Astrocyte (in vitro differentiated cells and primary cell): Measurements from ENCODE around the gene LGR6.

Source experiments
- CTCF ChIP-seq: IDR thresholded peaks from 2 replicates; pipeline ENCODE4 v1.5.1; 2011; ENCODE audit warnings: low read depth, mild to moderate bottlenecking, inconsistent platforms, low read length, moderate library complexity; ENCODE audit not compliant: insufficient read depth
- EZH2 ChIP-seq: IDR thresholded peaks from 2 replicates; pipeline ENCODE4 v1.6.1; 2012; ENCODE audit warnings: mild to moderate bottlenecking, low read length, inconsistent platforms; ENCODE audit not compliant: insufficient read depth

GRCh38 chr1:202168861-202169260 lies 24.7 kb upstream of the LGR6 start:
- no peak for TF ChIP-seq CTCF
- no peak for TF ChIP-seq EZH2
